Gastroesophageal sphincter (tissue), 3 donors: ENCODE results near the gene ADRM1.

Experiments
- EP300 ChIP-seq: sonication (generic); formaldehyde crosslinking; IDR thresholded peaks from one replicate; pipeline ENCODE4 v1.6.1; 2017; ENCODE audit warnings: antibody characterized with exemption, mild to moderate bottlenecking
- TF ChIP-seq, protein P1 (sequence below), 4 experiments: fragments of 200-600 bp in 2 of 4; fragments of 450-650 bp in 2 of 4; sonication (generic) in 1 of 4; IDR thresholded peaks; one replicate each; pipeline ENCODE4 v1.5.1; 2017 to 2019; ENCODE audit warnings: antibody characterized with exemption in 4 of 4, mild to moderate bottlenecking in 2 of 4, moderate library complexity in 2 of 4

DNA sequence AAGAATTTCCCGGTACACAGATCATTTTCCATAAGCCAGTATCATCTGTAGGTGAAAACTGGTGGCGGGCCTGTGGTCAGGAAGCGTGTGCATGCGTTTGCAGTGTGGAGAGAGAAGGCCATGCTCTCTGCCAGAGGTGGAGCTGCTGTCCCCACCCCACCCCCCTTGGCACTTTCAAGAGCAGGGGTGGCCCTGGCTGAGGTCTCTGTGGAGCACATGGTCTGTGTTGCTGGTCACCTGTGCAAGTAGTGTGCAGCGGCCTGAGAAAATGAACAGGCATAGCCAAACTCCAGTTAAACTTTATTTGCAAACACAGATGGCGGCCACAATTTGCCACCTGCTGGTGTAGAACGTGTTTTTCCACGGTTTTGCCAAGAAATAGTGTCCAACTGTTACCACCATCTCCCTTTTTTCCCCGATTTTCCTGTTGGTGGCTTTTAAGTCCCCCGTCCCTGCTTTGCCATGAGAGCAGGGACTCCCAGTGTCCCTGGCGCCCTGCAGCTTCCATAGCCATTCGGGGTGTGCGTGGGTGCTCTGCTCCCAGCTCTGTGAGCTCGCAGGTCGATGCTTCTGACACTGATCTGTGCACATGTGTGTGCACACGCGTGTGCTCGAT lies 2.5 kb downstream of the ADRM1 start:
- TF ChIP-seq, protein P1, sequence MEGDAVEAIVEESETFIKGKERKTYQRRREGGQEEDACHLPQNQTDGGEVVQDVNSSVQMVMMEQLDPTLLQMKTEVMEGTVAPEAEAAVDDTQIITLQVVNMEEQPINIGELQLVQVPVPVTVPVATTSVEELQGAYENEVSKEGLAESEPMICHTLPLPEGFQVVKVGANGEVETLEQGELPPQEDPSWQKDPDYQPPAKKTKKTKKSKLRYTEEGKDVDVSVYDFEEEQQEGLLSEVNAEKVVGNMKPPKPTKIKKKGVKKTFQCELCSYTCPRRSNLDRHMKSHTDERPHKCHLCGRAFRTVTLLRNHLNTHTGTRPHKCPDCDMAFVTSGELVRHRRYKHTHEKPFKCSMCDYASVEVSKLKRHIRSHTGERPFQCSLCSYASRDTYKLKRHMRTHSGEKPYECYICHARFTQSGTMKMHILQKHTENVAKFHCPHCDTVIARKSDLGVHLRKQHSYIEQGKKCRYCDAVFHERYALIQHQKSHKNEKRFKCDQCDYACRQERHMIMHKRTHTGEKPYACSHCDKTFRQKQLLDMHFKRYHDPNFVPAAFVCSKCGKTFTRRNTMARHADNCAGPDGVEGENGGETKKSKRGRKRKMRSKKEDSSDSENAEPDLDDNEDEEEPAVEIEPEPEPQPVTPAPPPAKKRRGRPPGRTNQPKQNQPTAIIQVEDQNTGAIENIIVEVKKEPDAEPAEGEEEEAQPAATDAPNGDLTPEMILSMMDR (IDR thresholded peaks at IDR 0.05): no peak
- TF ChIP-seq EP300: no peak
